Cerebellar cortex (tissue), 1 donor: ENCODE data around the gene SFTPA1.
"Not testable (repeated sequence)": the region's sequence is repeated elsewhere in the genome, so short reads cannot be mapped to it uniquely, and the experiment has no call there.

Experiments used
- DNase-seq: peaks from one replicate; pipeline ENCODE4 v3.0.0-alpha.2; 2015; ENCODE audit warnings: low spot score

Gene SFTPA1

DNA sequence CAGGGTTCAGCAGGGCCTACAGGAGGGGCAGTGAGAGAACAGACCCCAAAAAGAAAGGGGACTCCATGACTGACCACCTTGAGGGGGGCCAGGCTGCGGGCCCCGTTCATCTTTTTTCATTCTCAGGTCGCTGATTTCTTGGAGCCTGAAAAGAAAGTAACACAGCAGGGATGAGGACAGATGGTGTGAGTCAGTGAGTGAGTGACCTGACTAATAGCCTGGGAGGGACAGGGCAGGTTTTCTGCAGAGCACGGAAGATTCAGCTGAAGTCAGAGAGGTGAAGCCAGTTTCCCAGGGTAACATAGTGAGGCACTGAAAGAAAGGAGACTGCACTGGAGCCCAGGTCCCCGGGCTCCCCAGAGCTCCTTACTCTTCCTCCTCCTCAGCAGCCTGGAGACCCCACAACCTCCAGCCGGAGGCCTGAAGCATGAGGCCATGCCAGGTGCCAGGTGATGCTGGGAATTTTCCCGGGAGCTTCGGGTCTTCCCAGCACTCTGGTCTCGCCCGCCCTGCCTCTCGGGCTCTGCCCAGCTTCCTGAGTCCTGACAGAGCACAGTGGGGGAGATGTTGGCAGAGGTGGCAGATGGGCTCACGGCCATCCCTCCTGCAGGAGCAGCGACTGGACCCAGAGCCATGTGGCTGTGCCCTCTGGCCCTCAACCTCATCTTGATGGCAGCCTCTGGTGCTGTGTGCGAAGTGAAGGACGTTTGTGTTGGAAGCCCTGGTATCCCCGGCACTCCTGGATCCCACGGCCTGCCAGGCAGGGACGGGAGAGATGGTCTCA is 646 bp downstream of the SFTPA1 start:
- peak; percentile 78 for DNase-seq

DNA sequence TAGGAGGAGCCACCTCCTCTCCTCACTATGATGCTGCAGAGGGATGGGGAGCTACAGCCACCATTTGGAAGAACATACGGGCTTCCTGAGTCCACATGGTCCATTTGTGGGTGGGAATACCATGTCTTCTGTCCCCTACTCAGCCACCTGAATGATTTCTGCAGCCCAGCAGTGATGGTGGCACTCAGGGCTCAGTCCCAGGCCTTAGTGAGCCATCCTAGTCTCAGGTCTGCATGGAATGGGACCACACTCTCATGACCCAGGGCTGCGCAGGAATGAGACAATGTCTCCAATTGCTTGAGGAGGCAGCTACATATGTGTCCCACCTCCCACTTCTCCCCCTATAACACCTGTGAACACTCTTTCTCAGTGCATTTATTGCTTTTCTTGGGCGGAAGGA is 4.8 kb downstream of the SFTPA1 start:
- no peak for DNase-seq

DNA sequence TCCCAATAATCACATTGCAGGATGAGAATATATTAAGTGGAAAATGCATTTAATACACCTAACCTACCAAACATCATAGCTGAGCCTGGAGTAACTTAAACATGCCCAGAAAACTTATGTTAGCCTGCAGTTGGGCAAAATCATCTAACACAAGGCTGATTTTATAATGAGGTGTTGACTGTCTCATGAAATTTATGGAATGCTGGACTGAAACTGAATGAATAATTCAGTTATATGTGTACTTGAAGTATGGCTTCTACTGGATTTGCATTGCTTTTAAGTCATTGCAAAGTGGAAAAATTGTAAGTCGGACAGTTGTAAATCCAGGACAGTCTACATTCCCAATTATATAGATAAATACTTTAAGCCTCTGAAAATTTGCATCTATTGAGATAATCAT is 5.4 kb downstream of the SFTPA1 start:
- DNase-seq, result no peak

DNA sequence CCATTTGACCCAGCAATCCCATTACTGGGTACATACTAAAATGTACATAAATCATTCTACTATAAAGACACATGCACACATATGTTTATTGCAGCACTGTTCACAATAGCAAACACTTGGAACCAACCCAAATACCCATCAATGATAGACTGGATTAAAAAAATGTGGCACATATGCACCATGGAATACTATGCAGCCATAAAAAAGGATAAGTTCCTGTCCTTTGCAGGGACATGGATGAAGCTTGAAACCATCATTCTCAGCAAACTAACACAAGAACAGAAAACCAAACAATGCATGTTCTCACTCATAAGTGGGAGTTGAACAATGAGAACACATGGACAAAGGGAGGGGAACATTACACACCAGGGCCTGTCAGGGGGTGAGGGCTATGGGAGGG is 12.9 kb downstream of the SFTPA1 start:
- DNase-seq, result not testable (repeated sequence)

- no peak for DNase-seq
Observed at GRCh38 chr10:79627075-79627474, 16.3 kb downstream of the SFTPA1 start.

DNA sequence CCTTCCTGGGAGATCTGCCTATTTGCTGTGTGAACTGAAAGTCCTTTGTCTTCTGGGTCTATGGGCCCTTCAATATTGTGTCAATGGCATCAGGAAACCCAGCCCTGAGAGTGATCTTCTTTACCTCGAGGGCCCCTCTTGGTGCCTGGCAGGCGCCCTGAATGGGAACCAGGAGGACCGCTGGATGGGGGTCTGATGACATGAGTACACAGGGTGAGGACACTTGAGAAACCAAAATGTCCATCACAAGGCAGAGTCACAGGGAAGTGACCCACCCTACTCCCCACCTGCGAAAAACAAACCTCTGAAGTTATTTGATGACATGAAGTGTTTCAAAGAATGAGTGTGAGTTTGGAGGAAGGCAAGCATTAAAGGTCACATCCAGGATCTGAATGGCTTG is 17.3 kb downstream of the SFTPA1 start:
- DNase-seq, result no peak

DNA sequence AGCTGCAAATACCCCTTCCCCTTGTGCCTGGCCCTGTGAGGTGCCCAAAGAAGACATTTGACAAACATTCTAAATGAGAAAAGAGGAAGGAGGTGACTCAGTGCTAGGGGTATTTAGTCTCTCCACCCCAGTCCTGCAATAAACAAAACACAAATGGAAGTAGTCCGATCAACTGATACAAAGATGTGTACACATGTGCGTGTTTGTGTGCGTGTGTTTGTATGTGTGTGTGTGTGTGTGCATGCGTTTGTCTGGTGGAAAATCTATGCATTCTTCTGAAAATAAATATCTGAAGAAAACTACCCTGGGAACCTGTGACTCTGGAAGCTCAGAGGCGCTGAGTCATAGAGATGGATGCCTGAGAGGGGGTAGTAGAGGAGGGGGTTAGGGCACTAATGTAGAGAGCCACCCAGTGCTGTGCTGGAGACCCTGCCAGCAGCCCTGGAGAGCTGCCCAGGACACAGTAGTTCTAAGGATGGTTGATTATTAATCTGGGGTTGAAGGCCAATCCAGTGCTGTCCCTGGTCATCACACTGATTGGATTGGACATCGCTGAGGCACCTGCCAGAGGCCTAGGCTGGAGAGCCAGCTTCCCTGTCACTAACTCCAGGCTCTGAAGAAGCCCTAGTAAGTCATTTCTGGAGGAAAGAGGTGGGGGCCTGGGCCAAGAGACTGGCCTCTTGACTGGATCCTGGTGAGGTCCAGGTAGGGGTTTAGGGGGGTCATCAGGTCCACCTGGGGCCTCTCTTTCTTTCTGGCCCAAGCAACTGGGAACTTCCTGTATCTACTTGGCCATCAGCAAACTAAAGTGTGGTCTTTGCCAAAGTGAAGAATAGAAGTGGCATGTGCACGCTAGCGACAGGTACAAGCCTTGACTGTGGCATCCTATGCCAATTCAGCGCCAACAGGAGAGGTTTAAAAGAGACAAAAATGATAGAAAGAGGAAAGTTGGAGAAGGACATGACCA is 18.5 kb downstream of the SFTPA1 start:
- no peak for DNase-seq

DNA sequence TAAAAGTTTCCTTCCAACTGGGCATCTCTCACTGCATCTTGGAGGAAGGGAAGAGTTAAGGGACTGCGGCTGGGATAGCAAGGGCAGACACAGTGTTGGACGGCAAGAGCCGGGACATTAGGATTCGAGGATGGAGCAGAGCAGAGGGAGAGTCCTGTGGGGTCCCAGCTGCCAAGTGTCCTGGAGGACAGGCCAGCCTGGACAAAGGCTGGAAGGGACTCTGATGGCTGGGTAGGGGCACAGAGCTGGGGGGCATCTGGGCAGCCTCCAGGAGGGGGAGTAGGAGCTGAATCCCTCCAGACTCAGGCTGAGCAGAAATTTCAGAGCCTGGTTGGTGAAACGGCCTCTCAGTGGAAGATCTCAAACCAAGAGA is 19.2 kb downstream of the SFTPA1 start:
- DNase-seq, result no peak

DNA sequence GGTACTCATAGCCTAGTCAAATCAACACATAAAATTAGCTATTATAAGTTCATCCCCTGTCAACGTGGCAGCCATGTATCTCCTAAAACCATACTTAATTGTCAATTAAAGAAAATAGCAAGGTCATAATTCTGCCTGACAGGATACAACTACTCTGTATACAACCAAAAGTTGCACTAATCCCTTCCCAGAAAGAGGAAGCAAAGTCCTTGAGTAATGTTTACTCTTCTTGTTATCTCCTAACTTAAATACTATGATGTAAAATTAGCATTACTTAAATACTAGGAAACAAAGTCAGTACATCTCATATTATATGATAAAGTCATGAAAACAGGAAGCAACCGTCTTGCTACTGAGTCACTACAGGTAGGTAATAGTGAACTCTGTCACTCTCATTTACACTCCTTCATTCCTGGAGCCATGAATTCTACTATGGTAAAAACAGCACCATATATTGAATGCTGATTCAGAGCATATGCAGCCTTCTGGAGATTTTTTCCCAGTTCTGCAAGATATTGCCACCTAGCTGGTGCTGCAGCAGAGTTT is 26.0 kb downstream of the SFTPA1 start:
- not testable (repeated sequence) for DNase-seq

GRCh38 chr10:79638318-79638717 is 27.6 kb downstream of the SFTPA1 start:
- no peak for DNase-seq

DNA sequence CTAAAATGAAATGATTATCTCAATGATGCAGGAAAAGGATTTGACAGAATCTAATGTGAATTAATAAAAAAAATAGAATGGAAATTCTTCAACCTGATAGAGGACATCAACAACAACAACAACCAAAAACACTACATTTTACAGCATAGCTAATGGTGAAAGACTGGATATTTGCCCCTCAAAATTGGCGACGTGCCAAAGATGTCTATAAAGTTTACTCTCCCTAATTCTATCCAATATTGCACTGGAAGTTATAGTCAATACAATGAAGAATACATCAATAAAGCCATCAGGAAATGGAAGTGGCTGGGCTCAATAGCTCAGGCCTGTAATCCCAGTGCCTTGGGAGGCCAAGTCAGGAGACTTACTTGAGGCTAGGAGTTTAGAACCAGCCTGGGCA is 42.0 kb downstream of the SFTPA1 start:
- not testable (repeated sequence) for DNase-seq

DNA sequence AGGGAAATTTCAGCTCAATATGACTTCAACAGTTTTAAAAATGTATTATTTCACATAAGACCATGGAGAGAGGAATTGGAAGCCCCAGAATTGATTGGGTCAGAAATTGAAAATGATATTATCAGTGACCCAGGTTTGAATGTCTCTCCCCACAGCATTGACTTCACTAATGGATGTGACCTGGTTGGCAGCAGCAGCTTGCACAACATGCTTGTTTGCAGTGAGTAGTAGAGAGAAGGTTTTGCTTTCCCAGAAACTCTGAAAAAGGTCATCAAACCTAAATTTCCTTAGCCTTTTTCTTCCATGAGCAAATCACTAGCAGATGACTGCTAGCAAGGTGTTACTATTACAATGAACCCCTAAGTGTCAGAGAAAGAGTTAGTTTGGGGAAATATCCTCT is 52.5 kb downstream of the SFTPA1 start:
- DNase-seq, result not testable (repeated sequence)

- not testable (repeated sequence) for DNase-seq
Observed at GRCh38 chr10:79664686-79665085, 53.9 kb downstream of the SFTPA1 start.
